GM21619 (cell line): Measurements from ENCODE around the gene EGFR.
"Not testable (repeated sequence)": the region's sequence is repeated elsewhere in the genome, so short reads cannot be mapped to it uniquely, and the experiment has no call there.

ENCODE experiments used
- ATAC-seq: cut with Tn5 transposase; IDR thresholded peaks from one replicate; pipeline ENCODE4 v1.9.1; 2021; ENCODE audit not compliant: unreplicated experiment

Gene EGFR

GRCh38 chr7:55164527-55164926, 145.7 kb downstream of the EGFR start:
- ATAC-seq: no peak

GRCh38 chr7:55165176-55165861, 146.5 kb downstream of the EGFR start:
- ATAC-seq: no peak

GRCh38 chr7:55167296-55167695, 148.5 kb downstream of the EGFR start:
- not testable (repeated sequence) for ATAC-seq

GRCh38 chr7:55170335-55171069, 151.7 kb downstream of the EGFR start:
- no peak for ATAC-seq

- no peak for ATAC-seq
These were observed 152.3 kb downstream of the EGFR start for GRCh38 chr7:55171157-55171556.

GRCh38 chr7:55172161-55172560, 153.3 kb downstream of the EGFR start:
- ATAC-seq: no peak

GRCh38 chr7:55172881-55173609, 154.2 kb downstream of the EGFR start:
- no peak for ATAC-seq

GRCh38 chr7:55173671-55174070, 154.9 kb downstream of the EGFR start:
- no peak for ATAC-seq

GRCh38 chr7:55174456-55174855, 155.6 kb downstream of the EGFR start:
- no peak for ATAC-seq

- no peak for ATAC-seq
These were observed 156.0 kb downstream of the EGFR start for GRCh38 chr7:55174856-55175255.

GRCh38 chr7:55177068-55177530, 158.3 kb downstream of the EGFR start:
- ATAC-seq: no peak

GRCh38 chr7:55177589-55178261, 158.9 kb downstream of the EGFR start:
- no peak for ATAC-seq

GRCh38 chr7:55178292-55178862, 159.6 kb downstream of the EGFR start:
- ATAC-seq: no peak

GRCh38 chr7:55178863-55179773, 160.3 kb downstream of the EGFR start:
- no peak for ATAC-seq

GRCh38 chr7:55179931-55180682, 161.3 kb downstream of the EGFR start:
- no peak for ATAC-seq

- no peak for ATAC-seq
These were observed 162.2 kb downstream of the EGFR start for GRCh38 chr7:55180963-55181542.

- ATAC-seq: no peak
These were observed 162.9 kb downstream of the EGFR start for GRCh38 chr7:55181762-55182161.

- ATAC-seq: no peak
These were observed 165.1 kb downstream of the EGFR start for GRCh38 chr7:55183897-55184296.

GRCh38 chr7:55185321-55185802, 166.5 kb downstream of the EGFR start:
- no peak for ATAC-seq
